Fibroblast of gingiva (primary cell): ENCODE data around the gene MIPOL1.
"Not testable (repeated sequence)": the region's sequence is repeated elsewhere in the genome, so short reads cannot be mapped to it uniquely, and the experiment has no call there.

Experiments
- DNase-seq: peaks from one replicate; pipeline ENCODE4 v3.0.0-alpha.2; 2011; ENCODE audit warnings: low read depth

MIPOL1 gene

DNA sequence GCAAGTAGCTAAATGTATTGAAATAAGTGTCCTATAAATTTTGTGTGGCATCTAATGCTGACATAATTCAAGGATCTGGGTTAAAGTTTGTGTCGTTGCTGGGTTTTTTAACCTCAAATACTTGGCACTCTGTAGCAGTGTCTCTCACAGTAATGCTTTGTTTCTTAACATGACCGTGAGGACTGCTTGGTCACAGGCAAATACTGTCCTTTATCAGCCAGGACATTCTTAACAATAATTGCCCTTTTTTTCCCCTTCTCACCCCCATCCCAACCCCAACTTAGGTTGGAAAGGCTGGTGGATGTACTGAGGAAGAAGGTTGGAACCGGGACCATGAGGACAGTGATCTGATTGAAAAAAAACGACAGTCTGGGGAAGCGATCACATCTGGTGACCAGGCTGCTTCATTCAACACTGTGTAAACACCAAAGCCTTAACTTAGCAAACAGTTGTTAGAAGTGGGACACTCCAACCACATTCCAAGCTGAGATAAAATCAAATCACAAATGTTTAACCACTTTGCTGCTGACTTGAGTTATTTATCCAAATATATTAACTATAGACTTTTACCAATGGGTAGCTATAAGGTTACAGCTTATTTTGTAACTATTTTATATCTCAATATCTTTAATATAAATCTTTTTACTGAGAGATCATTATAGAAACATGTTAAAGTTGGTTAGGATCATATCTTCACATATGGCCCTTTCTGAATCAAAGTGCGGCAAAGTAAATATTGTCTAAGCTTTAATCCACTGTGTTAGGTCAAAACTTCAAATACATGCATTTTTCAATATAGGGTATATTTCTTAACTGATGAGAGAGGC lies 349.1 kb downstream of the MIPOL1 start:
- DNase-seq = peak; percentile 31

DNA sequence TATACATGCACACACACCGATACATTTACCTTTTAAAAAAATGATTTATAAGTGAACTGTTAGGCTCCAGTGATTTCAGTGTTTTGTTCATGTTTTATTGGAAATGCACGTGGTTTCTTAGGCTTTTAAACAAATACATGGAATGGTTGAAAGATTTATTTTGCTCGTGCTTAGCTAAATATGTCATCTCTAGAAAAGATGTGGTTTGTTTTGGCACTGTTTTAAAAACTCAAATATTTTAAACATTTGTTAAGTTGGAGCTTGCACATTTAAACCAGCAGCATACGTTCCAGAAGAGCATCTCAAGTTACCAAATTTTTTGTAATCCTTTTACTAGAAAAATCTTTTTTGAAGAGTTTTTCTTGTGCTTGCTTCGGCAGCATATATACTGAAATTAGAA lies 352.8 kb downstream of the MIPOL1 start:
- DNase-seq = peak; percentile 84

GRCh38 chr14:37551119-37551518 lies 353.4 kb downstream of the MIPOL1 start:
- no peak for DNase-seq

DNA sequence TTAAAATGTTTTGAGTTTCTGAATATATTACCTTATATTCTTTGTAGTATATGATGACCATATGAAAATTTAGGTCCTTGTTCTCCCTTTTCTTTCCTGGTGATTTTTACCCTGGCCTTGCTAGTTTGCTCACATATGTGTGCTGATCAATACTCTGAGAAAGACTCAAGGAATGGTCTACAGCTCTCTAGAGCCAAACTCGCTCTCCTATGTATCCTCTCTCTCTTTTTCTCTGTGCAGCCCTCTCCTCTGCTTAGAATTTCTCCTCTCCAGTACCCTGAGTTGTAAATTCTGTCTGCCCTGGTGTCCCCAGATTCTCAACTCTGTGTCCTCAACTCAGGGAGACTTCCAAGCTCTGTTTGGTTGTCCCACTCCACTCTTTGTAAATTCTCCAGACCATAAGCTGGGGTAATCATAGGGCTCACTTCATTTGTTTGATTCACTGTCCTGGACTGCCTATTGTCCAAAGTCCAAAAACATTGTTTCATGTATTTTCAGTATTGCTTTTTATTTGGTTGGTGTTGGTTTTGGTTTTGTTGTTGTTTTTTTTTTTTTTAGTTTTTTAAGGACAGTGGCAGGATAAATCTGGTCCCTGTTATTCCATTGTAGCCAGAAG lies 356.3 kb downstream of the MIPOL1 start:
- no peak for DNase-seq

GRCh38 chr14:37555596-37555995 lies 357.9 kb downstream of the MIPOL1 start:
- DNase-seq = not testable (repeated sequence)

GRCh38 chr14:37558740-37559139 lies 361.0 kb downstream of the MIPOL1 start:
- DNase-seq = no peak

DNA sequence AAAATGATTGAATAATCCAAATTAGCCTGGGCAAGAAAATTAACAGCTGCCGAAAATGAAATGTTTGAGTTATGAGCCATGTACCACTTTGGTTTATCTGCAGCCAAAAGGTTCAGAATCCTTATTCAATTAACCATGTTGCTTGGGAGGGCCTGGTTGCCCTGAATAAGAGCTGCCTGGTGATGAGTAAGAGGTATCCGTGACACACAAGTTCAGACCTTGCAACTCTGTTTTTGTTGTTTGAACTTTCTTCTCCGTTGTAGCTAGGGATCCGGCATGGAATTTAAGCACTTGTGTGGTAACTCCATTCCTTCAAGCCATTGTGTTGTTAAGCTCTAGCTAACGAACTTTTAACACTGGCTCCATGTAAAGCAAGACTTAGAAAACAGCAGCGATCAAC lies 361.6 kb downstream of the MIPOL1 start:
- peak; percentile 24 for DNase-seq

DNA sequence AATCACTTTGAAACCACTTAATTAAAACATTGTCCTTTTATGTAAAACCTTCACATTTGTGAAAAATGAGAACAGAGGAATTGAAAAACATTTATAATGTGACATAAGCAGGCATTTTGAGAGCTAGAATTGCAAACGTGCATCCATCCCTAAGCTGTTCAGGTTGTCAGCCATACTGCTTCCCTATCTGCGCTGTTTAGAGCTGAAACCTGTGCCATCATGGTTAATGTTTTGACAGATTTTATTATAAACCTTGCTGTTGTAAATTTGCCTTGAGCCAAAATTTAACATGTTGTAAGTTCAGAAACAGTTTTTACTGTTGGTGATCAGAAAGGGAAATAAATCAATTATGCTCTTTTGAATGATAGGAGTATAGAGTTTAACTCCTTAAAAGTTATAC lies 365.5 kb downstream of the MIPOL1 start:
- DNase-seq = no peak

- no peak for DNase-seq
Observed at GRCh38 chr14:37565550-37565949, 367.8 kb downstream of the MIPOL1 start.

- no peak for DNase-seq
Observed at GRCh38 chr14:37566811-37567371, 369.2 kb downstream of the MIPOL1 start.

DNA sequence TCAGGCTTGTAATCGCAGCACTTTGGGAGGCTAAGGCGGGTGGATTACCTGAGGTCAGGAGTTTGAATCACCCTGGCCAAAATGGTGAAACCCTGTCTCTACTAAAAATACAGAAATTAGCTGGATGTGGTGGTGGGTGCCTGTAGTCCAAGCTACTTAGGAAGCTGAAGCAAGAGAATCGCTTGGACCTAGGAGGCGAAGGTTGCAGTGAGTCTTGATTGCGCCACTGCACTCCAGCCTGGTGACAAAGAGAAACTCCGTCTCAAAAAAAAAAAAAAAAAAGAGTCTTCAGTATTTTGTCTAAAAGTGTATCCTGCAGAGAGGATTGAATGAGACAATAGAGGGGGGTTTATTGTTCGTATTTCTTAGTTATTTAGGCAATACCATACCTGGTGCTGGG lies 372.0 kb downstream of the MIPOL1 start:
- no peak for DNase-seq

DNA sequence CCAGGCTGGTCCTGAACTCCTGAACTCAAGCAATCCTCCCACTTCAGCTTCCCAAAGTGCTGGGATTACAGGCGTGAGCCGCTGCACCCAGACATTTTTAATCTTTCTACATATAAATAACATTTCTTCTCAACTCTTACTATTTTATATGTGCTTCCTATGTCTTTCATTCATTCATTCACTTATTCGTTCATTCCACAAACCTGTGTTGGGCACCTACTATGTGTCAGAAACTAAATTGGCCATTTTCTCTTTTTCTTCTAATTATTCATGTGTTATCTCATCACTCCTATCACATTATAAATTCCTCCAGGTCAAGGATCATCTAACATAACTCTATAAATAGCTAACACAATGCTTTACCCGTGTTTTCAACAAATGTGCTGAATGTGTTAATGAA lies 373.7 kb downstream of the MIPOL1 start:
- DNase-seq = no peak

DNA sequence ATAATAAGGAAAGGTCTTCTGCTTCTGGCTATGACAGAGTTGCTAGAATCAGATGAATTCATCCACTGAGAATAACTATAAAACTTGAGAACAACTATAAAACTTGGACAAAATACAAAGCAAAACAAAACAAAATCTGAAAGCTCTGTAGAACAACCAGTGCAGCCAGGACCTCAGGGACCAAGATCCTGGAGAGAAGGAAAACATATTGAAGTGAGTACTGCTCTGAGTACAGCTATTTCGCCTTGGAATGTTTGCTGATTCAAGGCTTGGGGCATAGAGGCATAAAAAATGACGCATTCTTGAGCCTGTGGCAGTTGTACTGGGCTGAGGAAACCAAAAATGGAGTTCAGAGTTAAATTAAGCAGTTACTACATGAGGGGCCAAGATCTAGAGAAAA lies 375.6 kb downstream of the MIPOL1 start:
- DNase-seq = no peak

GRCh38 chr14:37579274-37579673 lies 381.5 kb downstream of the MIPOL1 start:
- DNase-seq = no peak

DNA sequence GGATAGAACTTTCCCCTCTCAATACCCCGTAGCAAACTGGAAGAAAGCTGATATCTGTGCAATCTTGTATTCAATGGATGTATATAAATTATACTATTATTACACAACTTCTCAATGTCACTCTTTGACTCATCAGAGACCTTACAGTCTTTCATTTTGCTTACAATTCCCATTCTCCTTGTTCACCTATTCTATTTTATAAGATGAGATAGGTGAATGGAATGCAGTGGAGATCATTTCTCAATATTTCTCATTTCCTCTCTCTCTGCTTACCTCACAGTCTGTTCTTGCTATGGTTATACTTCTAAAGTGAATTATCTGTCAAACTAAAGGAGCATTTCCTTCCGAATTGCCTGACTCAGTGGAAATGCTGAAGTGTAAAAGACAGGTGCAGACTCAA lies 382.4 kb downstream of the MIPOL1 start:
- no peak for DNase-seq

DNA sequence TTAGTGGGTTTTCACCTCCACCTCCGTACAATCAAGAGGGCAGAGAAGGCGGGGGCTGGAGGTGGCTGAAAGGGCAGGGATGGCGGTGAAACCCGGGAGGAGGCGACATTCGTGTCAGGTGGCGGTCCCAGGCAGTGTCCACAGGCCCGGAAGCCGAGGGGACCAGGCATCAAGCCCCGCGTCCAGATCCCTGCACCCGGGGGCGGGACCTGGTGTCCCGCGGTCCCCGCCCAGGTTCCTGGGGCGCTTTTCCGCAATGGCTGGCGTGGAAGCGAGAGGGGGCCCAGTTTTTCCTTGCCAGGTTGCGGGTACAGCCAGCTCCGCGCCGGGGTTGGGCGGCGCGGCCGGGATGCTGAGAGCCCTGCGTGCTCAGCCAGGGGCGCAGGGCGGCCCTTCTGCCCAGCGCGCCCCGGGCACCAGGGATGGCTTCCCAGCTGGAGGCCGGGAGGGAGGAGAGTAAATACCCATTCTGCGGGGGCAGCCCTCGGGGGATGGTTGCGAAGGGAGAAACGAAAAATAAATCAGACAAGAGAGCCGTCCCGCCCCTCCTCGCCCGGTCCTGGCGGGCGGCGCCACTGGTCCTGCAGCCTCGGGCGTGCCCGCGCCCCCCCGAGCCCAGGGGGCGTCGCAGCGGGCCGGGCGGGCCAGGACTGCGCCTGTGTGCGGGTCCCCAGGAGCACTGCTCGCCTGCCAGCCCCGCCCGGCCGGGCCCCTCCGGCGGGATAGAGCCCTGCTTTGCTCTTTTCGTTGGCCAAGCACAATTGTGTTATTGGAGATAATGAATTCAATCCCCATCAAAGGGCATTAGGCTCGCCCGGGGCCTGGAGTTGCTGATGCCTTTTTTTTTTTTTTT lies 385.8 kb downstream of the MIPOL1 start:
- no peak for DNase-seq

DNA sequence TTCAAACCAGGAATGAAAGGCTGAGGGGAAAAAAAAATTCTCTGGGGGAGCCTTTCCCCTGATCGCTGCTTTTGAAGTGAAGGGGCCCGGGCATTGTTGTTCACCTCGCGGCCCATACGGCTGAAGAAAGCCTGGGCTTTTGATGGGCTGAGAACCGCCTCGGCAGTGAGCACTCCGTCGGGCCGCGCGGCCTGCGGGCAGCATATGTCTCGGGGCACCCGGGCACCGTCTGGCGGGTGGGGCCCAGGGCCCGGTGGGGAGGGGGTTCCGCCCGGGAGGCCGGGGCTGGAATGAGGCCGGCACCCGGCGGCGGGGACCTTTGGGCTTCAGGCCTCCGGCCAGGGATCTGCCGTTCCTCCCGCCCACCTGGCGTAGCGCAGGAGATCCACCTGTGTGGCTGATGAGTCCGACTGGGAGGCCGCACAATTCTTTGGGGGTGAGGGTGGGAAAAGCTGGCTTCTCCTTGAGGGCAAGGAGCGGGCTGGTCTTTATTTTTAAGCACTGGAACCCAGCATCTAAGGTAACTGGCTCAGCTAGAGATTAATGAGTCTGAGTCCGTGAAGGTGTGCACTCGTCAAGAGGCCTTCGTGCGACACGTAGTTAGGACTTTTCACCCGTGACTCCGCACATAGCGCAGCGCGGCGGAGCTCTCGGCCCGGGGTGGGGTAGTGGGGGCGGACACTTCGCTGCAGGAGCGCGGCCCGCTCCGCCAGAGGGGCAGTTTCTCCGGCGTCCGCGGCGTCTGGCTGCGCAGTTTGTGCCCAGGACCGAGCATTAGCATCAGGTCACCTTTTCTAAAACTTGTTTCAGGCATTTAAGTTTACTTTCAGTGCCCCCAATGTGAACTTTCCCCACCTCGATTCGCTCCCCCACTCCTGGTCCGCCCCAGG lies 386.7 kb downstream of the MIPOL1 start:
- no peak for DNase-seq

- DNase-seq = no peak
Observed at GRCh38 chr14:37585101-37585511, 387.4 kb downstream of the MIPOL1 start.

DNA sequence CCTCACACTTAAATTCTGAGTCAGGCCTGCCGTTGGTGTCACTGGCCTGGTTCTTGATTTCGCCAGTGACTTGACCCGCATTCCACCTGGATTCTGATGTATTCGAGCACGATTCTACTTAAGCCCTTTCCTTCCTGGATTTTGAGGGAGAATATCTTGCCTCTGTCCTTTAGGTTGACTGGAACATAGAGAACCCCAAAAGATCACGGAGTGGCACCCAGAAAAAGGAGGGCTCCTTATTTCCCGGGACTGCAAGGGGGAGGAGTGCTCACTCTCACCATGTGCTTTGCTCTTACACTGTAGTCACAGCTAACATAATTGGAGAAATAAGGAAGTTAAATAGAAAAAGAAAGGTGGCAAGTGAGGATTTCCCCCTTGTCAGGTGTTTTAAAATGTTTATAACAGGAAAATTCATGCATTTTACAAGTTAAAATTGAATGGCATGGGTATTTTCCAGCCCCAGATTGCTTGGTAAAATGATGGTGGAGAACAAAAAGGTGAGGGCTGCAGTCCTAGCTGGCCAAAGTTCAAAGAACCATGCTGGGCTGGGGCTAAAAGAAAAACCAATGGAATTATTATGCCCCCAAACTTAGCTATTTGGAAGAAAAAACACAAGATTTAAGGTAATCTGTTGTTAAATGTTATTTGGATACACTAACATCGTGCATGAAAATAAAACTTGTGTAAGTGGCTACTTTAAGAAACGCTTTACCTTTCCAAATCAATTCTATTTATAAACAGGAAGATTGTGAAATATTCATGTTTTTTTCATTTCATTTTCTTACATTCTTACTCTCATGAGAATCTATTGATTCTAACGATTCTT lies 388.4 kb downstream of the MIPOL1 start:
- no peak for DNase-seq

- no peak for DNase-seq
Observed at GRCh38 chr14:37586797-37587130, 389.0 kb downstream of the MIPOL1 start.
